ENCODE data around the gene MMP3. TPM values are rescaled to one million over a fixed set of nuclear protein-coding genes. Genes with fewer than 3 reads are reported as not detected.

MMP3 gene
- polyA plus RNA-seq, 1 experiment = 59.4 TPM

DNA sequence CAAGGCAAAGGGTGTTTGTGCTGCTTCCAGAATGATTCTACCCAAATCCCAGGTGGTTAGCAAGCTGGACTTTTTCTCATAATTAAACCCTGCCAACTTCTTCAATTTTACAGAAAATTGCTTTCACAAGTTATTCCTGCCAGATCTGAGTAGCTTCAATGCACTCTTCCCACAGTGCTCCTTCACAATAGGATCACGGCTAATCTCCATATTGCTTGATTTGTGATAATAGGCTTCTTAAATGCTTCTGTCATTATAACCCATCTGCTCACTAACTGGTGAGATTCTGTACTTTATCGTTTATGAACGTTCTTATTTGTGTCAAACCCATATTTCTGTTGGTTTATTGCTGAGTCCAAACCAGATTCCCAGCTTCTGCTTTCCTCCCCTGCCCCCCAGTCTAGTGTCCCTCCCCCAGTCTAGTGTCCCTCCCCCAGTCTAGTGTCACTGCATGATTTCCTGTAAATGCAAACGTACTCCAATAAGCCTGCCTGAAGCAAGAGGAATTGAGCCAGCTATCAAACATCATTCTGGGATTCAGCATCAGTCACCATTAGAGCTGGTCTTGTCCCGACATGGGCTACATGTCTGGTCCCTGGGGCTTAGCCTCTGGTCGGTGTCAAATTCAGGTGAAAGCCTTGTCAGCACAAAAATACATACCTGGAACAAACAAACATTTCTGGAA, 14.0 kb downstream of the MMP3 start:
- no peak for DNase-seq (ENCODE audit: low read depth)
- ChIA-PET CTCF (interaction anchor here (0.9 to 4.6 kb wide), 8 partner anchors 14 to 233 kb away, joined by 4 to 65 read pairs (median 6); no protein-coding TSS in a partner anchor), POLR2A (no interaction called here)
- TF ChIP-seq, protein P1, sequence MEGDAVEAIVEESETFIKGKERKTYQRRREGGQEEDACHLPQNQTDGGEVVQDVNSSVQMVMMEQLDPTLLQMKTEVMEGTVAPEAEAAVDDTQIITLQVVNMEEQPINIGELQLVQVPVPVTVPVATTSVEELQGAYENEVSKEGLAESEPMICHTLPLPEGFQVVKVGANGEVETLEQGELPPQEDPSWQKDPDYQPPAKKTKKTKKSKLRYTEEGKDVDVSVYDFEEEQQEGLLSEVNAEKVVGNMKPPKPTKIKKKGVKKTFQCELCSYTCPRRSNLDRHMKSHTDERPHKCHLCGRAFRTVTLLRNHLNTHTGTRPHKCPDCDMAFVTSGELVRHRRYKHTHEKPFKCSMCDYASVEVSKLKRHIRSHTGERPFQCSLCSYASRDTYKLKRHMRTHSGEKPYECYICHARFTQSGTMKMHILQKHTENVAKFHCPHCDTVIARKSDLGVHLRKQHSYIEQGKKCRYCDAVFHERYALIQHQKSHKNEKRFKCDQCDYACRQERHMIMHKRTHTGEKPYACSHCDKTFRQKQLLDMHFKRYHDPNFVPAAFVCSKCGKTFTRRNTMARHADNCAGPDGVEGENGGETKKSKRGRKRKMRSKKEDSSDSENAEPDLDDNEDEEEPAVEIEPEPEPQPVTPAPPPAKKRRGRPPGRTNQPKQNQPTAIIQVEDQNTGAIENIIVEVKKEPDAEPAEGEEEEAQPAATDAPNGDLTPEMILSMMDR (IDR thresholded peaks at IDR 0.05; ENCODE audit: insufficient read depth, low read depth, low read length) = no peak
- Histone ChIP-seq H3K36me3 (ENCODE audit: control insufficient read depth, insufficient read depth, low read length) (no peaks in the 10 kb centered on the region), H3K27me3 (ENCODE audit: control insufficient read depth, insufficient read depth, low read length) (no peaks in the 10 kb centered on the region), H3K4me3 (ENCODE audit: low read depth, low read length) (no peak overlapping the region)

DNA sequence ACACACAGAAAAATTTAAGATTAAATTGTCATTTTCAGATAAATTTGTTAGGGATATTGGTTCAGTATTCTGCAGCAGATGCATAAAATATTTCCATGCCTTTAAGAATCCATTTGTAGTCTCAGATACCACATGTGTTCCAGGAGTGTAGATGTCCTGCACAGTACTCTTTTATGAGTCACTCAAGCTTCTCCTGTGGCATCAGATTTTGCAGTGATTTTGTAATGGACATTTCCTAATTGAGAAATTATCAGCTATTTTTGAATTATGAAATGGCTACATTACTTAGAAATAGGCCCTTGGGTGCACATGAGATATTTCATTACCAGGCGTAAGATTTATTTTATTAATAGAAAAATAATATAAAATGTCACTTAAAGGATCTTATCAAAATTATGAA, 18.9 kb downstream of the MMP3 start:
- ChIA-PET POLR2A (no interaction called here), CTCF (interaction anchor here (1.1 to 2.5 kb wide), 3 partner anchors 14 to 117 kb away, joined by 3 to 5 read pairs (median 4); no protein-coding TSS in a partner anchor)
- no peak for DNase-seq (ENCODE audit: low read depth)
- TF ChIP-seq, protein P1 (IDR thresholded peaks at IDR 0.05; ENCODE audit: insufficient read depth, low read depth, low read length) = no peak
- H3K36me3 ChIP-seq (ENCODE audit: control insufficient read depth, insufficient read depth, low read length) = no peaks in the 10 kb centered on the region
- no peak overlapping the region for H3K4me3 ChIP-seq (ENCODE audit: low read depth, low read length)
- peaks cover 5% of the 10 kb centered on the region; the same call in 1 of the 2 replicates for H3K27me3 ChIP-seq (ENCODE audit: control insufficient read depth, insufficient read depth, low read length)

DNA sequence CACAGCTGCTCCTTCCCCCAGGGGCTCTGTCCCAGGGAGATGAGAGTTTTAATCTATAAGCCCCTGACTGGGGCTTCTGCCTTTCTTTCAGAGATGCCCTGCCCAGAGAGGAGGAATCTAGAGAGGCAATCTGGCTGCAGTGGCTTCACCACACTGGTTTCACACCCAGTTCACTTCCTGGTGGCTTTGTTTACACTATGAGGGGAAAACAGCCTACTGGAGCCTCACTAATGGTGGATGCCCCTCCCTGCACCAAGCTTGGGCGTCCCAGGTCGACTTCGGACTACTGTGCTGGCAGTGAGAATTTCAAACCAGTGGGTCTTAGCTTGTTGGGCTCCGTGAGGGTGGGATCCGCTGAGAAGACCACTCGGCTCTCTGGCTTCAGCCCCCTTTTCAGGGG, 23.9 kb downstream of the MMP3 start:
- DNase-seq (ENCODE audit: low read depth) = no peak
- TF ChIP-seq, protein P1 (IDR thresholded peaks at IDR 0.05; ENCODE audit: insufficient read depth, low read depth, low read length) = no peak
- ChIA-PET POLR2A (no interaction called here), CTCF (interaction anchor here (0.8 to 0.9 kb wide), 2 partner anchors 12 to 85 kb away, joined by 3 read pairs; no protein-coding TSS in a partner anchor)
- Histone ChIP-seq H3K27me3 (ENCODE audit: control insufficient read depth, insufficient read depth, low read length) (peaks cover 6% of the 10 kb centered on the region; the same call in 1 of the 2 replicates), H3K4me3 (ENCODE audit: low read depth, low read length) (no peak overlapping the region), H3K36me3 (ENCODE audit: control insufficient read depth, insufficient read depth, low read length) (no peaks in the 10 kb centered on the region)

DNA sequence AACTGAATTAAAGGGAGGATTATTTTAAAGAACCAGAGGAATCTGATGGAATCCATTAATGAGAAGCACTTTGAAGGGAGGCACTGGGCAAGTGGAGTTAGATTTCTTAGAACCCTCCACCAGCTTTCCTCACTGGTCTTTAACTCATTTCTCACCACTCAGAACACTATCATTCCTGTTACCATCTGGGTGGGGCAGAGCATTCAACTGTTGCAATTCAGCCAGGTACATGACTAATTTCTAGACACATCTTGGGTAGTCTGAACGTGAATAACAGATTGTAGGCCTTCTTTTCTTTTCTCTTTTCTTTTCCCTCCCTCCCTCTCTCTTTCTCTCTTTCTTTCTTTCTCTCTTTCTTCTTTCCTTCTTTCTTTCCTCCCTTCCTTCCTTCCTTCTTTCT, 29.9 kb downstream of the MMP3 start:
- no peaks in the 10 kb centered on the region for H3K36me3 ChIP-seq (ENCODE audit: control insufficient read depth, insufficient read depth, low read length)
- ChIA-PET POLR2A (no interaction called here), CTCF (interaction anchor here (1.0 kb wide), 1 partner anchor 118 kb away, joined by 3 read pairs; no protein-coding TSS in a partner anchor)
- TF ChIP-seq, protein P1 (IDR thresholded peaks at IDR 0.05; ENCODE audit: insufficient read depth, low read depth, low read length) = no peak
- H3K4me3 ChIP-seq (ENCODE audit: low read depth, low read length) = no peak overlapping the region
- DNase-seq (ENCODE audit: low read depth) = no peak
- H3K27me3 ChIP-seq (ENCODE audit: control insufficient read depth, insufficient read depth, low read length) = no peaks in the 10 kb centered on the region

DNA sequence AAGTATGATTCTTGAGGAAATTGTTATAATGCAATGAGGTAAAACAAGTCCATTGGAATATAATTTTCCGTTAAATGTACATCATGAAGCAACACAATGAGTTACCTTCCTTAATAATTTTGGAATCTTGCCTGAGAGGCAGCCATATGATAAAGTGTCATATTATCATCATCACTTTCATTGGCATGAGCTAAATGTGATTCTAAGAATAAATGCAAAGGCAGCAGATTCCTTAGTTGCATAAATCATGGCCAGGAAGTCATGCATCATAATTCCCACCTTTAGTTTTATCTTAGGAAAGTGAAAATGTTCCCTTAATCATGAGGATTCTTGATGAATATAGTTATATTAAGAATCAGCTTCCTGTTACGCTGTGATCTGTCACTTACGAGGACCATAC, 31.2 kb downstream of the MMP3 start:
- CTCF ChIA-PET = interaction anchor here (0.6 to 1.1 kb wide), 4 partner anchors 11 to 584 kb away, joined by 3 read pairs; no protein-coding TSS in a partner anchor
- POLR2A ChIA-PET = no interaction called here
- Histone ChIP-seq H3K36me3 (ENCODE audit: control insufficient read depth, insufficient read depth, low read length) (no peaks in the 10 kb centered on the region), H3K27me3 (ENCODE audit: control insufficient read depth, insufficient read depth, low read length) (no peaks in the 10 kb centered on the region), H3K4me3 (ENCODE audit: low read depth, low read length) (no peak overlapping the region)
- DNase-seq (ENCODE audit: low read depth) = no peak
- TF ChIP-seq, protein P1 (IDR thresholded peaks at IDR 0.05; ENCODE audit: insufficient read depth, low read depth, low read length) = no peak

All from BJ (cell line).